Stimulated activated CD4-positive, alpha-beta T cell treated with anti-CD3 and anti-CD28 coated beads, Interleukin-15, amount 100 ng/mL, for 24 hours (primary cell): ENCODE measurements around the gene PTCD1.
"Not testable (repeated sequence)": the region's sequence is repeated elsewhere in the genome, so short reads cannot be mapped to it uniquely, and the experiment has no call there.

ENCODE experiments used
- DNase-seq: peaks from one replicate; pipeline ENCODE4 v3.0.0-alpha.2; 2020

PTCD1 gene

DNA sequence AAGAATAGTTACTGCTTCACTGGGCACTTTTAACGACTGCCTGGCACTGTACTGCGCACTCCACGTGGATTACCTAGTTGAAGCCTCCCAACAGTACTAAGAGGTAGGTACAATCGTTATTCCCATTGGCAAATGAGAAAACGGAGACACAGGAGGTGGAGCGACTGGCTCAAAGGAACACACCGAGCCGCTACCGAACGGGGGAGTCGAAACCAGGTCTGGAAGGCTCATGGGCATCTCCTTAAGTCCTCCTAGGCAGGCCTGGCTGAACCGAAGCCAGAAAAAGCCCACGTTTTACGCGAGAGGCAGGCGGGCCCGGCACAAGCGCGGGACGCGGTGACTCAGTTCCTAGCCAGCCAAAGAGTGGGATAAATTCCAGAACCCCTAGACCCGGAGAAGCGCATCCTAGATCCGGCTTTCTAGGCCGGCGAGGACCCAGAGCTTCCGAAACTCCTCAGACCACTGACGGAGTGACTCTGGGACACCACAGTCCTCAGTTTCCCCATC is 30.7 kb downstream of the PTCD1 start:
- peak; percentile 55 for DNase-seq

GRCh38 chr7:99406557-99406956 is 32.0 kb downstream of the PTCD1 start:
- DNase-seq, result no peak

- no peak for DNase-seq
Measured at GRCh38 chr7:99404977-99405320, 33.6 kb downstream of the PTCD1 start.

DNA sequence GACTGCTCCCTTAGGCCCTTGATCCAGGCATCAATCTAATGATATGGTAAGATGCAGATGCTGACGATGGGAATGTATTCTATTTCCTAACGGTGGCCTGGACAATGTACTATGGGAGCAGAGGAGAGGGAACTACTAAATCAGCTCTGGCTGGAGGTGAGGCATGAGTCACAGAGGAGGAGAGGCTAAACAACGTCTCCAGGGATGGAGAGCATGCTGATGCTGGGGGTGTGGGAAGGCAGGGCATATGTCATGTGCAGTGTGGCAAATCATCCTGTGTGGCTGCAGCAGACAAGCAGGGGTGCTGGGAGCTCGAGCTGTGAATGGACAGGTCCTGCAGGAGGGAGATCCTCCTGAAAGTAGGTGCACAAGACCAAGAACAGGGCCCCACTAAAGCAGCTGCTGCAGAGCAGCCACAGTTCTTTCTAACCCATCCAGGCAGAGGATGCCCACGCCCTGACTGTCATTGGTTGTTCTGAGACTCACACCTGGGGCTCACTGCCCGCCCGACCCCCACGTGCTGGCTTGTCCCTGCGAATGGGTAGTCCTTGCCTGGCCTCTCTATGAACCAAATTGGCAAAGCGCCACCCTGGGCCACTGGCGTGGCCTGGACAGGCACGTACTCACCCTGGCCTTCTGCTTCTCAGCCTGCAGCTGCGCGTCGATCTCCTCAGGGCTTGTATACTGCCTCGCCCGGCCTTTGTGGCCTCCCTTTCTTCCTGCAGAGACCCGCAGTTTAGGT is 34.2 kb downstream of the PTCD1 start:
- DNase-seq, result no peak

DNA sequence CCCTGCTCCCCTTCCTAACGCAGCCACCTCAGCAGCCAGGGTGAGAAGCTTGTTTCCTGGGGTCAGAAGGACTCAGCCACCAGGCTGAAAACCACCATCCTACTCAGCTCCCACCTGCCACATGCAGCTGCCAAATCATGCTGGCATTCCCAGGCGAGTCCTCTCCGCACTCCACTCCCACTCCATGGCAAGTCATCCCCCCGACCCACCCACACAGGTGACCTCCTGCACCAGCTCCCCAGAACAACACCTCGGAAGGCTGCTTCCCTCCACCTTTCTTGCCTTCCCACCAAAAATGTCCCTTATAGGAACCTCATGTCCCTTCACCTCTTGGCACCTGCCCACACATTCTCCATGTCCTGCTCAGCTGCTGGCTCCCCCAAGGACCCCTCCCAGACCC is 34.8 kb downstream of the PTCD1 start:
- no peak for DNase-seq

GRCh38 chr7:99402854-99403253 is 35.7 kb downstream of the PTCD1 start:
- DNase-seq, result no peak

GRCh38 chr7:99399597-99399996 is 39.0 kb downstream of the PTCD1 start:
- no peak for DNase-seq

DNA sequence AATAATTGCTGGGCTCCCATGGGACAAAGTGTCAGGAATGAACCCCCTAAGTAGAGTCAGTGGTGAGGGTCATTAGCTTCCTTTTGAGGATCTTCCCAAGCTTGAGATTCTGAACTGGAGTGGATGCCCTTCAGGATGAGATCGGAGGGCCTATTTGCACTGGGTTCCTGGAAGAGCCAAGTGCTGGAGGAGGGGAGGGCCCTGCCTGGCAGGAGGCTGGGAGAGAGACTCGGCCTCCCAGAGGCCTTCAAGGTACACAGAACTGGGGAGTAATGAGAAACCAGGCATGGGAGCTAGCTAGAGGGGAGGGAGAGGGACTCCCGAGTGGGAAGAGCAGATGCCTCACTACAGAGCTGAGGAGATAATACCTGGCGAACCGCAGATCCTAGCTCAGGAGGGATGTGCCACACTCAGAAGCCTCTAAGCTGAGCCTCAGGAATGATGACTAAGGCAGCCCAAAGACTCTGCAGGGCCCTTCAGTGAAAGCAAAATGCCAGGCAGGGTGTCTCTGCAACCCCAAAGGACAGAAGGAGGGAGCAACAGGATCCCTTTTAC is 39.6 kb downstream of the PTCD1 start:
- DNase-seq, result no peak

- no peak for DNase-seq
Measured at GRCh38 chr7:99397297-99397983, 41.2 kb downstream of the PTCD1 start.

DNA sequence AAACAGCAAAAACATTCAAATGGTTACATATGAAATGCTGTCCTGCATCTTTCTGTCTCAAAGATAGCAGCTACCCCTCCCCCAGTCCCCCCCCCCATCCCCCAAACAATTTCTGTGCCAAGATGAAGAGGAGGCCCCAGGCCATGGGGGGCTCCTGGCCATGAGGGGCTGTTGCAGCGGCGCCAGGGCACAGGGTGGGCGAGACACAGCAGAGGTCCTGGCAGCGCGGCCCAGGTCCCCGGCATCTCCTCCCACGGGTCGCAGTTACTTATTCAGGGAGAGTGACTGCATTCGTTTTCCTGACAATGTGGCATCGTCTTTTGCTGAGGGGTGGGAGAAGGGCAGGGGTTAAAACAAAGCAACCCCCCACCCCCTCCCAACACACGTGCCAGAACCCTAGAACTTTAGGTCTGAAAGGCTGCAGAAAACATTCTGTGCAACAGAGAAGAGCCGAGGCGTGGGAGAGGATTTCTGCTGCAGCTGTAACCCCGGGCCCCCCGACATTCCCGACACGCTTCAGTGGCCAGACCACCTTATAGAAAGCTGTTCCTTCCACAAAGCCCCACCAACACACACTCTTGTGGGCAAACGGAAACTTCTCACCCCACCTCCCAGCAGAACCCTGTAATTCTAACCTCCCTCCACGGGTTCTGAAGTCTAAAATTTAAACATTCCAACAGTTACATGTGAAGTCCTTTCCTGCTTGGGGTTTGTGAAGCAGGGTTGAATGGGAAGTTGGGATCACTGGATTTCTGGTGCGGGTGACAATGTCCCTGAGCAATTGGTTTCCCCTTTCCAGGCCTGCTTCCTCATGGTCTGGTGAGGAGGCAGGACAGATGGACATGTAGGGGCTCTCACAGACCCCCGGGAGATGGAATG is 41.9 kb downstream of the PTCD1 start:
- no peak for DNase-seq

GRCh38 chr7:99395616-99396327 is 42.8 kb downstream of the PTCD1 start:
- DNase-seq, result no peak

- DNase-seq, result no peak
Measured at GRCh38 chr7:99394188-99394502, 44.5 kb downstream of the PTCD1 start.

- no peak for DNase-seq
Measured at GRCh38 chr7:99393355-99394187, 45.0 kb downstream of the PTCD1 start.

- DNase-seq, result peak; percentile 86
Measured at GRCh38 chr7:99392659-99393354, 45.8 kb downstream of the PTCD1 start.

- no peak for DNase-seq
Measured at GRCh38 chr7:99392046-99392445, 46.6 kb downstream of the PTCD1 start.

- DNase-seq, result no peak
Measured at GRCh38 chr7:99390941-99391602, 47.5 kb downstream of the PTCD1 start.

DNA sequence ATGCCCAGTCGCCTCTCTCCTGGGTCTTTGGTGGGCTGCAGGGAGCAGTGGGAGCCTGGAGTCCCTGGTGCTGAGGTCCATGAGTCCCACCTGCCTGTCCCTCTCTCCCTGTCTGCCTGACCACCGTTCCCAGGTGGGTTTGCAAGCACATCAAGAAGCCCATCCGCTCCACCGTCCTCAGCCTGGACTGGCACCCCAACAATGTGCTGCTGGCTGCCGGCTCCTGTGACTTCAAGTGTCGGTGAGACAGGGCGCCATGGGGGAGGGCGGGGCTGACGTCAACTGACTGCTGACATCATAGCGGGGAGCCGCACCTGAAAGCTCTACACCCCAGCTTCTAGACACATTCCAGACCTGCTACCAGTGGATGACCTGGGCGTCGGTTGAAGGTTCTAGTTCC is 48.8 kb downstream of the PTCD1 start:
- no peak for DNase-seq

GRCh38 chr7:99387912-99388311 is 50.7 kb downstream of the PTCD1 start:
- no peak for DNase-seq

DNA sequence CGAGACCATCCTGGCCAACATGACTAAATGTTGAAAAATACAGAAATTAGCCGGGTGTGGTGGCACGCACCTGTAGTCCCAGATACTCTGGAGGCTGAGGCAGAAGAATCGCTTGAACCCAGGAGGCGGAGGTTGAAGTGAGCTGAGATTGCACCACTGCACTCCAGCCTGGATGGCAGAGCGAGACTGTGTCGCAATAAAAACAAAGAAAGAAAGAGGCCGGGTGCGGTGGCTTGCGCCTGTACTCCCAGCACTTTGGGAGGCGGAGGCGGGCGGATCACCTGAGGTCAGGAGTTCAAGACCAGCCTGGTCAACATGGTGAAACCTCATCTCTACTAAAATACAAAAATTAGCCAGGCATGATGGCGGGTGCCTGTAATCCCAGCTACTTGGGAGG is 51.4 kb downstream of the PTCD1 start:
- DNase-seq, result not testable (repeated sequence)

DNA sequence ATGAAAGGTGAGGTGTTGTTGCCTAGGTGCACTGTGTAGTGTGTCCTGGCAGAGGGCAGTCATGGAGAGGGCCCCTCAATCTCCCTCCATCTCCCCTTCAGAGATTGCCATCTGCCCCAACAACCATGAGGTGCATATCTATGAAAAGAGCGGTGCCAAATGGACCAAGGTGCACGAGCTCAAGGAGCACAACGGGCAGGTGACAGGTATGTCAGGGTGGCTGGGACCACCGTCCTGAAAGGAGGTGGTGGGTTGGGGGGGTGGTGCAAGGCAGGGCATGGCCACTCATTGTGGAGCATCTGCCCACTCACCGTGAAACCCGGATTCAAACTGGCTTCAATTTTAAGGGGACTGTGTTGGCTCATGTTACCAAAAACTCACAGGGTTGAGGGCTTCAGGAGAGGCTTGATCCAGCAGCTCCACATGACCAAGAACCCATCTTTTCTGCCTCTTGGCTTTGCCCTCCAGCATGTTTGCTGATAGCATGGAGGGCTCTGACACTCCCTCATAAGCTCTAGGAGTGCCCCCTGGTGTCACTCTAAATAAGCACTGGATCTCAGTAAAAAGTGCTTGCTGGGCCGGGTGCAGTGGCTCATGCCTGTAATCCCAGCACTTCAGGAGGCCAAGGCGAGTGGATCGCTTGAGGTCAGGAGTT is 51.9 kb downstream of the PTCD1 start:
- DNase-seq, result no peak
